Renal cortical epithelial cell (primary cell): Measurements from ENCODE around the gene SLC2A9. TPM values are rescaled to one million over a fixed set of nuclear protein-coding genes. Genes with fewer than 3 reads are reported as not detected.
"Not testable (repeated sequence)": the region's sequence is repeated elsewhere in the genome, so short reads cannot be mapped to it uniquely, and the experiment has no call there.

Experiments used
- DNase-seq: peaks from one replicate; pipeline ENCODE4 v3.0.0-alpha.2; 2011; ENCODE audit warnings: low read depth
- total RNA-seq: library from RNA; depleted of rRNA; stranded (reverse); fragments of >200 nt; gene quantifications from 2 replicates; pipeline ENCODE4 v1.2.3, GENCODE V29; 2014

SLC2A9 gene
- total RNA-seq, 1 donor from 2014 or later: 37.8 TPM

GRCh38 chr4:9927341-9928007 lies 93.8 kb downstream of the SLC2A9 start:
- DNase-seq: no peak

DNA sequence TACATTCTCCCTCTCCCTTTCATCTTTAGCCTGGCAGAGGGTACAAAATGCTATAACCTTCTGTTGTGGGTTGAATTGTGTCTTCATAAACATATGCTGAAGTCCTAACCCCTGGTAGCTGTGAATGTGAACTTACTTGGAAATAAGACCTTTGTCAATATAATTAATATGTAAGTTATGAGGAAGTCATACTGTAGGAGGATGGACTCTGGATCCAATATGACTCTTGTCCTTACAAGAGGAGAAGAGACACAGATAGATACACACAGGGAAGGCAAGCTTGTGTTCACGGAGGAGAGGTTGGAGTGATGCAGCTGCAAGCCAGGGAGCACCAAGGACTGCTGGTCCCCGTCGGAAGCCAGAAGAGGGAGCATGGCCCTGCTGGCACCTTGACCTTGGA lies 94.7 kb downstream of the SLC2A9 start:
- DNase-seq: no peak

DNA sequence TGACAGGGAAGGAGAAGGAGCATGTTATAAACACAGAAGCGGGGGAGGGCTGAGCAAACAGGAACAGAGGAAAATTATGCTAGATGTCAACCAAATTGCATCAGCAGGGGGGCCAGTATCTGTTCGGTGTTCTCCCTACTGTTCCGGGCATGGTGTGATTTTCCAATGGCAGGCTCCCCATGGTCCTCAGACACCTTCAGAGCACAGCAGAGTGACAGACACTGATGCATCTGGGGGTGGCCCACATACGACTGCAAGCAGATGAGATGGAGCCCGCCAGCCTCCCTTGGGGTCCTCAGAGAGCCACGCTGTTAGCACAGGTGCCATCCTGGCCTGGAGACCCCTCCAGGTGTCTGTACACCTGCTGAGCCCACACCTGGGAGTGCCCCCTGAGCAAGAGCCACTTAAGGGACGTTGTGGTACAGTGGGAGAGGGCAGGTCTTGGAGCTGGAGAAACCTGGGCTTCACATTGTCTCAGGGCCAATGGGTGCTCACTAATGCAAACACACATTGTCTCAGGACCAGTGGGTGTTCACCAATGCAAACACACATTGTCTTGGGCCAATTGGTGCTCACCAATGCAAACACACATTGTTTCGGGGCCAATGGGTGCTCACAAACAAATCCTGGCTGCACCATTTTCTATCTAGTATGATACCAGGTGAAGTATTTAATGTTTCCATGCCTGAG lies 95.4 kb downstream of the SLC2A9 start:
- no peak for DNase-seq

GRCh38 chr4:9924750-9925149 lies 96.5 kb downstream of the SLC2A9 start:
- DNase-seq: peak; percentile 69

DNA sequence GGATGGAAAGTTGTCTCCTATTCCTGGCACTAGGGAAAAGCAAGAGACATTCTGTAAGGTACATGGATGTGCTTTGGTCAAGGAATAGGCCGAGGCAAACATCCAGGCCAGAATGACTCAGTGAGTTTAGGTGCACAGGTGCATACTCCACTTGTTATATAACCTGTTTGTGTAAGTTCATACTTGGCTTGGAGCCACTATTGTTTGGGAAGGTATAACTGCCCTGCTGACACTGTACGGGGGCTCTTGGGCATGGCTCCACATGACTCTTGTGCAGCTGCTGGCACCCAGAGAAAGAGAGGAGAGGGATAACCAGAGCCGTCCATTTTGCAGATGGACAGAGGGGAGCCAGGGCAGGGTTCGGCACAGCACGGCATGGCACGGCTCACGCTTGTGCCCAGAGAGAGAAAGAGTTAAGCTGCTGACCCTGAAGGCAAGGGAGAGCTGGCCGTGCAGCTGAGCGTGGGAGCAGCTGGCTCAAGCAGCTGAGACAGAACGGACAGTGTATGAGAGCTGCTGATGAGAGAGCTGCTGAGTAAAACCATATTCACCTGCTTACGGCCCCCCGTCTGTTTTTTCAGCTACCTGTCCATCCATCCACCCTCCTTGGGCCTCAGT lies 98.0 kb downstream of the SLC2A9 start:
- no peak for DNase-seq

- DNase-seq: no peak
These were observed 100.0 kb downstream of the SLC2A9 start for GRCh38 chr4:9921326-9921725.

DNA sequence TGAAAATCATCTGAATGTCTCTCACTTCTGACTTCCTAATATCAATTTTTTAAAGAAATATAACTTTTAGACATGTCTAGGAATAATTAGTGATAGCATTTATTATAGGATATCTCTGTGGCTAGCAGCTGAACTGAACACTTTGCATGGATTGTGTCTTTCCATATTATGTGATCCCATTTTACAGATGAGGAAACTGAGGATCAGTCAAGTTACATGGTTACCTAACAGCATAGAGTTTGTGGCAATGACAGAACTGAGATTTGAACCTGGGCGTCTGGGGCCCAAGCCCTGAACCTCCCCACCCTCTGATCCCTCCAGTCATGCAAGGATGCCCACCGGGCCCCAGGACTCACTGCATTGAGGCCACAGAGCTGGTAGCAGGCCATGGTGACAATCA lies 101.3 kb downstream of the SLC2A9 start:
- DNase-seq: no peak

DNA sequence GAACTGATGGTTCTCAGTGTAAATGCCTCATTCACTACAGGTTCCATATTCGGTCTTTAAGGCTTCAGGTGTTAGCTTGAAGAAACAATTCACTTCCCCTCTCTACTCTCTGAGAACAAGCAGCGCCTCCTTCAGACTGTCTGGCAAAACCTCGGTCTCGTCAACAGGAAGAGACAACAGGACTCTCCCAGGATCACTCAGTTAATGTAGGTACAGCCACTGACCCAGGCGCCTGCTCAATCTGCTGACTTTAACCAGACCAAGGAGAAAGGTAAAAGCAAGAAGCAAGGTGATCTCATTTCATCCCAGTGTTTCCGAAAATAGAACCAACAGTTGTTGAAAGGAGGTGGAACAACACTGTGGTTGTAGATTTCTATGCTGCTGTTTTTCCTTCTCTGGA lies 102.2 kb downstream of the SLC2A9 start:
- DNase-seq: no peak

GRCh38 chr4:9918484-9918883 lies 102.8 kb downstream of the SLC2A9 start:
- no peak for DNase-seq

- DNase-seq: no peak
These were observed 104.4 kb downstream of the SLC2A9 start for GRCh38 chr4:9916937-9917336.

DNA sequence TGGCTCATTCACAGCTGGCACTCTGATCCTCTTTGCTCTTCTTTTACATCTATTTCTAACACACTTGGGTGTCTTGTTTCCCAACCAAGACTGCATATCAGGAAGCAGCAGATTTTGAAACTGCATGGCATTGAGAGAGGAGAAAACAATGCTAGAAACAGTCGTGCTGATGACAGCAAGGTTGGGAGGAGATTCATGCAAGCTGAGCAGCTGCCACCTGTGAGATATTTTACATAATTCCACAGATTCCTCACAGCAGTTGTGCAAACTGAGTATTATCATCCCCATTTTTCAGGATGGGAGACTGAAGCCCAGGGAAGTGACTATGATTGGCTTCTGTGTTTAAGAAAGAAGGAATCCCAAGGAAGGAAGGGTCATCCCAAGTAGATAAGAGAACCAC lies 105.0 kb downstream of the SLC2A9 start:
- no peak for DNase-seq

- DNase-seq: no peak
These were observed 107.5 kb downstream of the SLC2A9 start for GRCh38 chr4:9913846-9914245.

GRCh38 chr4:9906996-9907395 lies 114.3 kb downstream of the SLC2A9 start:
- DNase-seq: no peak

DNA sequence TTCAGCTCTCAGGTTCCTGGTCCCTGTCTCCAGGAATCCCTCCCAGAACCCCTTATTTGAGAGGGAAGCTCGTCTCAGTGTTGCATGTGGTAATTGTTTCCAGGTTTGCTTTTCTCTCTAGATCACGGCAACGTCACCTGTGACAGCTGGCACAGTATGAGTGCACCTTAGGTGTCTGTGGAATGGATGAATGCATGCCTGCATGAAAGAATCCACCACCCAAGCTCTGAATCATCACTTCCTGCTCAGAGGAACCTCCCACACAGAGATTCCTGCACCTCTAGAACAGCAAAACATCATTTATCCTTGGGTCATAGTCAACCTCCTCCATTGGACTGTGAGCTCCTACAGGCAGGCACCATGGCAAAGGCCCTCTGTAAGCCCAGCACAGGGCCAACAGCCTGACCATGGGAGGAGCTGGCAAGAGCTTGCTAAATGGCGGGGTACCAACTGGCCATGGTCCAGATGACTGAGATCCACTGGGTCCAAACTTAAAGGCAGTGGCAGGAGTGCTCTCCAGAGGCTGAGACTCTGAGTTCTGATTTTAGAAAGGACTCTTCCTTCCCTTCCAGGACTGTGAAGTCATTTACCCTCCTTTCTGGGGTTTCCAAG lies 116.2 kb downstream of the SLC2A9 start:
- peak; percentile 62 for DNase-seq

- no peak for DNase-seq
These were observed 118.0 kb downstream of the SLC2A9 start for GRCh38 chr4:9903317-9903716.

- no peak for DNase-seq
These were observed 120.0 kb downstream of the SLC2A9 start for GRCh38 chr4:9901257-9901656.

- not testable (repeated sequence) for DNase-seq
These were observed 120.7 kb downstream of the SLC2A9 start for GRCh38 chr4:9900633-9901032.

DNA sequence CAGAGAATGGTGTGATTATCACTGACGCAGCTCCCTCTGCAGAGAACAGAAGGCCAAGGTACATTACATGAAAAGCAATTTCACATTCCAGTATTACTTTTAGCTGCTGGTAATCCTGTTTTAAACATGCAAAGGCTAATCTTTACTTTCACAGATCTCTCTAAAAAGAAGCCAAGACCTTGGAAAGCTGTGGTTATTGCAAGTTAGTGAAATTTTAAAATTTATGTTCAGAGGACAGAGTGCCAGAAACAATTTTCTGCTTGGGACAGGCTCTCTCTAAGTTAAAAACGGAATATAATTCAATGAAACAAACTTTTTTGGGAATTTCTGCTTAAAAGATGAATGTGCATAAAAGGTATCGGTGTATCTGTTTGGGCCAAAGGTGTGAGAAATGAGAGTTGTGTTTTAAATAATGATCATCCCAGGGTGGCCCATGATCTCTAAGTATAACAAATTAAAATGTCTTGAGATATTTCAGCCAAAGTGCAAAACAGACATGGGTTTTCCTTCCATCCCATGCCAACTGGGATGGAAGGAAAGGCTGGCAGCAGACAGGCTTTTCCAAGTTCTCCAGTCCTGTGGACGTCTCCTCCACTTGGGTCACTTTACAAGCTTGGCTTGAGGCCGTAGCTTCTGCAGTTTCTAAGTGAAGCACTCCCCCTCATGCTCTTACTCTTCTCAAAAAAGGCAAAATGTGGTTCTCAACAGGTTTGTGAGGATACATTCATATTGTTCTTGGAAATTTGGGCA lies 121.8 kb downstream of the SLC2A9 start:
- no peak for DNase-seq

- peak; percentile 26 for DNase-seq
These were observed 122.5 kb downstream of the SLC2A9 start for GRCh38 chr4:9898596-9899305.

GRCh38 chr4:9895333-9895705 lies 126.0 kb downstream of the SLC2A9 start:
- DNase-seq: no peak

DNA sequence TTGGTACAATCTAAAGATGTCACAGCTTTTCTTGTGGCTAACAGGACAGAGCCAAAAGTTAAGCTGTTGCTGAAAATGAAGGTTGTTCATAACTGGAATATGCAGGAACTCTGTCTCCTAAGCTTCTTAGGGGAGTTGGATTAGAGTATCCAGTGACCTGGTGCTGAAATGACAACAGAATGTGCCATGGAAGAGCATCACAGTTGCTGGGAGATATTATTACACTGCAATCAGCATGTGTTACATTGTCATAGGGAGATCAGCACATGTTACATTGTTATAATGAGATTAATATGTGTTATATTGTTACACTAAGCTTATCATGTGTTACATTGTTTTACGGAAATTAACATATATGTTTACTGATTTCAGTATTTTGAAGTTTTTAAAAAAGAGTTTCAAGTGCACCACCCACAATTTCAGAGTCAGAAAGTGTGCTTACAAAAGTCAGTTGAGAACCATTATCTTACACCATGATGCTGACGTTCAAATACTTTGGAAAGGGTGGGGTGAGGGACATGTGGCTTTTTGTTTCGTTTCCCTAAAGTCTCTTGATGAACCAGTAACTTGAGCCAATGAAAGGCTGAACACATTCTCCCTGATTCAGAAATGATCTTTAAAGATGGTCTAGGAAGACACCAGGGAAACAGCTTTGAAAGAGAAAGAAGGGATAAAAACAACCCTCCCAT lies 126.5 kb downstream of the SLC2A9 start:
- DNase-seq: no peak
